Neural progenitor cell (in vitro differentiated cells): Measurements from ENCODE around the gene LKAAEAR1. TPM values are rescaled to one million over a fixed set of nuclear protein-coding genes. Genes with fewer than 3 reads are reported as not detected.

ENCODE experiments used
- DNase-seq: peaks from one replicate; pipeline ENCODE4 v3.0.0-alpha.2; 2016; ENCODE audit warnings: low spot score
- H2AFZ ChIP-seq: fragments of 200-600 bp; sonication (generic); replicated peaks from 2 replicates; pipeline ENCODE4 v1.6.1; 2016; ENCODE audit warnings: antibody characterized with exemption
- H3F3A ChIP-seq: fragments of 200-600 bp; sonication (generic); 2 replicates; pipeline ENCODE4 v1.6.1; 2016; ENCODE audit warnings: antibody characterized with exemption, low read depth
- H3K27ac ChIP-seq: fragments of 200-600 bp; sonication (generic); 2 replicates; pipeline ENCODE4 v1.5.1; 2016; ENCODE audit warnings: mild to moderate bottlenecking
- H3K27me3 ChIP-seq: fragments of 200-600 bp; sonication (generic); 2 replicates; pipeline ENCODE4 v1.6.1; 2016; ENCODE audit warnings: mild to moderate bottlenecking, moderate library complexity
- H3K36me3 ChIP-seq: fragments of 200-600 bp; sonication (generic); 2 replicates; pipeline ENCODE4 v1.5.1; 2016
- H3K4me1 ChIP-seq: fragments of 200-600 bp; sonication (generic); 2 replicates; pipeline ENCODE4 v1.6.1; 2016; ENCODE audit warnings: mixed run types
- H3K4me2 ChIP-seq: fragments of 200-600 bp; sonication (generic); 2 replicates; pipeline ENCODE4 v1.6.1; 2016
- H3K4me3 ChIP-seq: fragments of 200-600 bp; sonication (generic); 2 replicates; pipeline ENCODE4 v1.5.1; 2016
- H3K79me2 ChIP-seq: fragments of 200-600 bp; sonication (generic); 2 replicates; pipeline ENCODE4 v1.6.1; 2016; ENCODE audit warnings: low read depth
- H3K9ac ChIP-seq: fragments of 200-600 bp; sonication (generic); 2 replicates; pipeline ENCODE4 v1.6.1; 2016
- H3K9me3 ChIP-seq: fragments of 200-600 bp; sonication (generic); 2 replicates; pipeline ENCODE4 v1.5.1; 2016; ENCODE audit warnings: low read depth
- H4K20me1 ChIP-seq: fragments of 200-600 bp; sonication (generic); 2 replicates; pipeline ENCODE4 v1.6.1; 2016; ENCODE audit warnings: low read depth
- H3K27ac Mint-ChIP-seq: 3 replicates; pipeline ENCODE4 v1.8.0; 2021; ENCODE audit warnings: mixed read lengths
- H3K27me3 Mint-ChIP-seq: 2 replicates; pipeline ENCODE4 v1.8.0; 2022; ENCODE audit warnings: low read depth, mild to moderate bottlenecking, inconsistent platforms, moderate library complexity, mixed read lengths; ENCODE audit not compliant: insufficient read depth
- H3K36me3 Mint-ChIP-seq: 3 replicates; pipeline ENCODE4 v1.8.0; 2021; ENCODE audit warnings: mixed read lengths
- H3K4me1 Mint-ChIP-seq: 3 replicates; pipeline ENCODE4 v1.8.0; 2021; ENCODE audit warnings: mixed read lengths
- H3K4me3 Mint-ChIP-seq: 3 replicates; pipeline ENCODE4 v1.8.0; 2021; ENCODE audit warnings: mild to moderate bottlenecking, moderate library complexity, mixed read lengths
- H3K9me3 Mint-ChIP-seq: 3 replicates; pipeline ENCODE4 v1.8.0; 2020; ENCODE audit warnings: mixed read lengths
- EZH2 ChIP-seq: fragments of 200-600 bp; sonication (generic); IDR thresholded peaks from 2 replicates; pipeline ENCODE4 v1.6.1; 2017; ENCODE audit warnings: antibody characterized with exemption, mild to moderate bottlenecking, moderate library complexity
- EZH2phosphoT487 ChIP-seq: fragments of 200-600 bp; sonication (generic); IDR thresholded peaks from 2 replicates; pipeline ENCODE4 v1.6.1; 2017; ENCODE audit warnings: antibody characterized with exemption
- total RNA-seq: library from RNA; depleted of rRNA; stranded (reverse); fragments of >200 nt; gene quantifications from 2 replicates; pipeline ENCODE4 v1.2.3, GENCODE V29; 2015; ENCODE audit warnings: low replicate concordance
- TF ChIP-seq, protein P1 (sequence below): fragments of 200-600 bp; sonication (generic); IDR thresholded peaks from 2 replicates; pipeline ENCODE4 v1.5.1; 2017; ENCODE audit warnings: antibody characterized with exemption, mild to moderate bottlenecking

LKAAEAR1 gene
- total RNA-seq, 1 donor from 2014 or later = not detected

- Mint-ChIP-seq H3K36me3 (peaks cover 3% of the 10 kb centered on the region), H3K4me1 (peaks cover 21% of the 10 kb centered on the region), H3K27ac (no peak overlapping the region), H3K4me3 (no peak overlapping the region), H3K9me3 (no peaks in the 10 kb centered on the region), H3K27me3 (peaks cover 45% of the 10 kb centered on the region)
- H3K4me1 ChIP-seq = peaks cover 31% of the 10 kb centered on the region
- H3K4me2 ChIP-seq = peak overlapping the region; percentile 88
- no peak for DNase-seq
- H3K27ac ChIP-seq = no peak overlapping the region
- no peaks in the 10 kb centered on the region for H3K9me3 ChIP-seq
- H3K4me3 ChIP-seq = peak overlapping the region; percentile 60
- no peak overlapping the region for H2AFZ ChIP-seq
- peaks cover 71% of the 10 kb centered on the region for H3K27me3 ChIP-seq
- TF ChIP-seq EZH2 (peak; percentile 97), EZH2phosphoT487 (peak; percentile 84)
- TF ChIP-seq, protein P1, sequence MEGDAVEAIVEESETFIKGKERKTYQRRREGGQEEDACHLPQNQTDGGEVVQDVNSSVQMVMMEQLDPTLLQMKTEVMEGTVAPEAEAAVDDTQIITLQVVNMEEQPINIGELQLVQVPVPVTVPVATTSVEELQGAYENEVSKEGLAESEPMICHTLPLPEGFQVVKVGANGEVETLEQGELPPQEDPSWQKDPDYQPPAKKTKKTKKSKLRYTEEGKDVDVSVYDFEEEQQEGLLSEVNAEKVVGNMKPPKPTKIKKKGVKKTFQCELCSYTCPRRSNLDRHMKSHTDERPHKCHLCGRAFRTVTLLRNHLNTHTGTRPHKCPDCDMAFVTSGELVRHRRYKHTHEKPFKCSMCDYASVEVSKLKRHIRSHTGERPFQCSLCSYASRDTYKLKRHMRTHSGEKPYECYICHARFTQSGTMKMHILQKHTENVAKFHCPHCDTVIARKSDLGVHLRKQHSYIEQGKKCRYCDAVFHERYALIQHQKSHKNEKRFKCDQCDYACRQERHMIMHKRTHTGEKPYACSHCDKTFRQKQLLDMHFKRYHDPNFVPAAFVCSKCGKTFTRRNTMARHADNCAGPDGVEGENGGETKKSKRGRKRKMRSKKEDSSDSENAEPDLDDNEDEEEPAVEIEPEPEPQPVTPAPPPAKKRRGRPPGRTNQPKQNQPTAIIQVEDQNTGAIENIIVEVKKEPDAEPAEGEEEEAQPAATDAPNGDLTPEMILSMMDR = no peak
- H4K20me1 ChIP-seq = peaks cover 47% of the 10 kb centered on the region
- peaks cover 15% of the 10 kb centered on the region for H3F3A ChIP-seq
- H3K36me3 ChIP-seq = no peaks in the 10 kb centered on the region
- no peak overlapping the region for H3K9ac ChIP-seq
- no peaks in the 10 kb centered on the region for H3K79me2 ChIP-seq
Observed at GRCh38 chr20:64038224-64038564, 46.0 kb downstream of the LKAAEAR1 start.

DNA sequence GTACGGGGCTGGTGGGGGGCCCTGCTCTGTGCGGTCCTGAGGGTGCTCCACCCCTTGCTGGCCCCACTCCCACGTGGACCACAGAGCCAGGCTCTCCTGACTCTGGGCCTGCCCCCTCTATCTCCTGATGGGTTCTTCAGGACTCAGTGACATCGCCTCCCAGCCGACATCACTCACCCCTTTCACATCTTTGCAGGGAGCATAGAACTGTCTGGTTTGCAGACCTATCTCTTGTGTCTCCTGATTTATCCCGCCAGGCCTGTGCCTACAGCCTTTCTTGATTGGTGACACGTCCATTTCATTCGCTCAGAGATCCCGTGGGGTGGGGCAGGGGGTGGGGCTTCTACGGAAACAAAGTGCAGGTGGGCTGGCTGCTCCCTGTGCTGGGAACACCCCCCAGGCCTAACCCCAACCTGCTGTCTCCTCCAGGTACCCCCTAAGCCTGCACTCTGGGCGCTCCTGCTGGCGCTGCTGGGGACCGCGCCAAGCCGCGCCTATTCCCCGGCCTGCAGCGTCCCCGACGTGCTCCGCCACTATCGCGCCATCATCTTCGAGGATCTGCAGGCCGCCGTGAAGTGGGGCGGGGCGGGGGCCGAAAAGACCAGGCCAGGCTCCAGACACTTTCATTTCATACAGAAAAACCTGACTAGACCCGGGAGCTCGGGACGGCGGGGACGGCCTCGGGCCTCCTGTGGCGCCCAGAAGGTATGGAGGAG is 46.5 kb downstream of the LKAAEAR1 start:
- H3K36me3 Mint-ChIP-seq = peaks cover 3% of the 10 kb centered on the region
- H3K4me3 Mint-ChIP-seq = peak overlapping the region; percentile 56
- Histone ChIP-seq H3K36me3 (no peaks in the 10 kb centered on the region), H3K79me2 (no peaks in the 10 kb centered on the region), H3K9me3 (no peaks in the 10 kb centered on the region), H3K9ac (no peak overlapping the region), H3K4me3 (peak overlapping the region; percentile 60), H4K20me1 (peaks cover 47% of the 10 kb centered on the region), H3F3A (peaks cover 15% of the 10 kb centered on the region), H3K4me2 (peak overlapping the region; percentile 88), H3K27me3 (peaks cover 66% of the 10 kb centered on the region), H3K4me1 (peaks cover 31% of the 10 kb centered on the region), H2AFZ (no peak overlapping the region), H3K27ac (no peak overlapping the region)
- TF ChIP-seq, protein P1 = peak; percentile 2
- no peak for TF ChIP-seq EZH2
- H3K4me1 Mint-ChIP-seq = peaks cover 21% of the 10 kb centered on the region
- no peak for DNase-seq
- H3K9me3 Mint-ChIP-seq = no peaks in the 10 kb centered on the region
- no peak overlapping the region for H3K27ac Mint-ChIP-seq
- H3K27me3 Mint-ChIP-seq = peaks cover 43% of the 10 kb centered on the region

GRCh38 chr20:64037199-64037497 is 47.0 kb downstream of the LKAAEAR1 start:
- Mint-ChIP-seq H3K9me3 (no peaks in the 10 kb centered on the region), H3K4me1 (peaks cover 21% of the 10 kb centered on the region), H3K4me3 (no peak overlapping the region), H3K36me3 (peaks cover 3% of the 10 kb centered on the region), H3K27me3 (peaks cover 43% of the 10 kb centered on the region), H3K27ac (no peak overlapping the region)
- no peak for DNase-seq
- Histone ChIP-seq H3K4me1 (peaks cover 31% of the 10 kb centered on the region), H2AFZ (no peak overlapping the region), H4K20me1 (peaks cover 47% of the 10 kb centered on the region), H3K36me3 (no peaks in the 10 kb centered on the region), H3K27ac (no peak overlapping the region), H3F3A (peaks cover 15% of the 10 kb centered on the region), H3K27me3 (peaks cover 61% of the 10 kb centered on the region), H3K9ac (no peak overlapping the region), H3K9me3 (no peaks in the 10 kb centered on the region), H3K4me2 (no peak overlapping the region), H3K4me3 (no peak overlapping the region), H3K79me2 (no peaks in the 10 kb centered on the region)
- TF ChIP-seq EZH2phosphoT487 (no peak), EZH2 (no peak)
- TF ChIP-seq, protein P1 = no peak
